WERI-Rb-1 (cell line): Measurements from ENCODE around the gene STK17B.

Source experiments
- DNase-seq: peaks from one replicate; pipeline ENCODE4 v3.0.0-alpha.2; 2020
- H3K27ac ChIP-seq: fragments of 250-450 bp; sonication (Bioruptor Pico); 2 replicates; pipeline ENCODE4 v1.5.1; 2020; ENCODE audit warnings: mild to moderate bottlenecking, moderate library complexity
- H3K27me3 ChIP-seq: fragments of 250-450 bp; sonication (Bioruptor Pico); 2 replicates; pipeline ENCODE4 v1.5.1; 2021; ENCODE audit warnings: mild to moderate bottlenecking, low read depth, moderate library complexity; ENCODE audit not compliant: insufficient read depth, severe bottlenecking
- H3K36me3 ChIP-seq: fragments of 250-450 bp; sonication (Bioruptor Pico); 2 replicates; pipeline ENCODE4 v1.5.1; 2020; ENCODE audit warnings: mild to moderate bottlenecking, moderate library complexity
- H3K4me3 ChIP-seq: 2 replicates; pipeline ENCODE4 v1.5.1; 2011; ENCODE audit warnings: low read depth, mild to moderate bottlenecking, control low read depth, low read length
- H3K9me3 ChIP-seq: fragments of 250-450 bp; sonication (Bioruptor Pico); 2 replicates; pipeline ENCODE4 v1.5.1; 2021; ENCODE audit warnings: mild to moderate bottlenecking, moderate library complexity; ENCODE audit not compliant: severe bottlenecking
- TF ChIP-seq, protein P1 (sequence below): IDR thresholded peaks from 2 replicates; pipeline ENCODE4 v1.5.1; 2011; ENCODE audit warnings: low read depth, mild to moderate bottlenecking, control low read depth, inconsistent platforms, low read length

STK17B gene

GRCh38 chr2:196205011-196205766 lies 33.8 kb upstream of the STK17B start:
- Histone ChIP-seq H3K36me3 (no peaks in the 10 kb centered on the region), H3K27ac (no peak overlapping the region), H3K27me3 (no peaks in the 10 kb centered on the region), H3K4me3 (no peak overlapping the region), H3K9me3 (no peaks in the 10 kb centered on the region)
- no peak for DNase-seq
- TF ChIP-seq, protein P1, sequence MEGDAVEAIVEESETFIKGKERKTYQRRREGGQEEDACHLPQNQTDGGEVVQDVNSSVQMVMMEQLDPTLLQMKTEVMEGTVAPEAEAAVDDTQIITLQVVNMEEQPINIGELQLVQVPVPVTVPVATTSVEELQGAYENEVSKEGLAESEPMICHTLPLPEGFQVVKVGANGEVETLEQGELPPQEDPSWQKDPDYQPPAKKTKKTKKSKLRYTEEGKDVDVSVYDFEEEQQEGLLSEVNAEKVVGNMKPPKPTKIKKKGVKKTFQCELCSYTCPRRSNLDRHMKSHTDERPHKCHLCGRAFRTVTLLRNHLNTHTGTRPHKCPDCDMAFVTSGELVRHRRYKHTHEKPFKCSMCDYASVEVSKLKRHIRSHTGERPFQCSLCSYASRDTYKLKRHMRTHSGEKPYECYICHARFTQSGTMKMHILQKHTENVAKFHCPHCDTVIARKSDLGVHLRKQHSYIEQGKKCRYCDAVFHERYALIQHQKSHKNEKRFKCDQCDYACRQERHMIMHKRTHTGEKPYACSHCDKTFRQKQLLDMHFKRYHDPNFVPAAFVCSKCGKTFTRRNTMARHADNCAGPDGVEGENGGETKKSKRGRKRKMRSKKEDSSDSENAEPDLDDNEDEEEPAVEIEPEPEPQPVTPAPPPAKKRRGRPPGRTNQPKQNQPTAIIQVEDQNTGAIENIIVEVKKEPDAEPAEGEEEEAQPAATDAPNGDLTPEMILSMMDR = no peak

DNA sequence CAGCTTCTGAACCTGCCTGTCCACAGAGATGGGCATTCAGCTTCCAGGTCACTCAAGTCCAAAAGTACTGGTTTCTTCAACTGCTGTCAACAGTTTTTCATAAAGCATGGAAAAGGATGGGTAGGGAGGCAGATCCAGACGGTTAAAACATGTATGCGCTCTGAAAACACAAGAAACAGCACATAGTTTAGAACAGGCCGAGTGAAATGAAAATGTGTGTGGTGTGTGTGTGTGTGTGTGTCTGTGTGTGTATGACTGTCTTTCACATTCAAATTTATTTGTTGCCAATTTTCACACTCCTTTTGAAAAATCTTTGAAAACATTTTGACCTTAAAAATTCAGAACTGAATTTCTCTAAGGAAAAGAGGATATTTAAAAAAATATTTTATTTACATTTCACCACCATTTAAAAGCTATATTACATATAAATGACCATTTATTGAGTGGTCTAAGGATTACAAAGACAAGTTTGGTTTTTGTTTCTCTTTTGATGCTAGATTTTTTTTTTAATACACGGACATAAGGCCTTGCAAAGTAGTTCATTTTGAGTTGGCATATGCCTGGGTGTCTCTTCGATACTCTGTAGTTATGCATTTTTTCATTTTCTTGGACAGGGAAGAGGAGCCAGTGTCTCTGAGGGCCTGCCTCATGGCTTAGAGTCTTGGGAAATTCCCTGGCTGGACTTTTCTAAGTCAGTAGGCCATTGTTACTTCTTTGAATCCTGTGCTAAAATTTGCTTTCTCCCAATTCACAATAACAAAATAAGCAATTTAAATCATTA lies 30.0 kb upstream of the STK17B start:
- H3K27me3 ChIP-seq = no peaks in the 10 kb centered on the region
- no peak overlapping the region for H3K27ac ChIP-seq
- no peak for DNase-seq
- no peaks in the 10 kb centered on the region for H3K9me3 ChIP-seq
- H3K4me3 ChIP-seq = no peak overlapping the region
- H3K36me3 ChIP-seq = no peaks in the 10 kb centered on the region
- TF ChIP-seq, protein P1 = no peak

- Histone ChIP-seq H3K36me3 (no peaks in the 10 kb centered on the region), H3K9me3 (no peaks in the 10 kb centered on the region), H3K4me3 (no peak overlapping the region), H3K27me3 (no peaks in the 10 kb centered on the region), H3K27ac (no peak overlapping the region)
- no peak for DNase-seq
- TF ChIP-seq, protein P1 = no peak
Observed at GRCh38 chr2:196200557-196200956, 29.2 kb upstream of the STK17B start.

GRCh38 chr2:196195758-196196157 lies 24.4 kb upstream of the STK17B start:
- no peak overlapping the region for H3K27ac ChIP-seq
- H3K9me3 ChIP-seq = no peaks in the 10 kb centered on the region
- no peak for DNase-seq
- no peaks in the 10 kb centered on the region for H3K27me3 ChIP-seq
- H3K36me3 ChIP-seq = no peaks in the 10 kb centered on the region
- TF ChIP-seq, protein P1 = no peak
- H3K4me3 ChIP-seq = no peak overlapping the region

GRCh38 chr2:196195302-196195701 lies 23.9 kb upstream of the STK17B start:
- no peak overlapping the region for H3K27ac ChIP-seq
- no peak overlapping the region for H3K4me3 ChIP-seq
- no peak for DNase-seq
- H3K36me3 ChIP-seq = no peaks in the 10 kb centered on the region
- H3K9me3 ChIP-seq = no peaks in the 10 kb centered on the region
- TF ChIP-seq, protein P1 = no peak
- no peaks in the 10 kb centered on the region for H3K27me3 ChIP-seq
